Keratinocyte (primary cell): Measurements from ENCODE around the gene TSPAN11.

ENCODE experiments used
- CTCF ChIP-seq, 3 experiments: IDR thresholded peaks in 1 of 3; conservative IDR thresholded peaks in 1 of 3; optimal IDR thresholded peaks in 1 of 3; 2 replicates in 2 of 3; 3 replicates in 1 of 3; pipeline versions ENCODE3 to v1.5.1; 2011; ENCODE audit warnings: low read length in 3 of 3, mild to moderate bottlenecking in 3 of 3, moderate library complexity in 2 of 3, control low read depth in 1 of 3, inconsistent platforms in 1 of 3; ENCODE audit not compliant: insufficient read depth in 2 of 3; ENCODE audit errors: extremely low read depth in 1 of 3
- EZH2 ChIP-seq: IDR thresholded peaks from one replicate; pipeline ENCODE4 v1.6.1; 2012; ENCODE audit warnings: inconsistent platforms, mild to moderate bottlenecking, low read length, moderate library complexity

GRCh38 chr12:31029916-31030562, 103.5 kb downstream of the TSPAN11 start:
- no peak for TF ChIP-seq CTCF (optimal IDR thresholded peaks at IDR 0.05 in 1 of 3, IDR thresholded peaks at IDR 0.05 in 1 of 3, conservative IDR thresholded peaks at IDR 0.05 in 1 of 3; ENCODE audit: extremely low read depth in 1 of 3, insufficient read depth in 2 of 3, low read length in 3 of 3)
- no peak for TF ChIP-seq EZH2
